ENCODE results near the gene C5orf58. TPM values are rescaled to one million over a fixed set of nuclear protein-coding genes. Genes with fewer than 3 reads are reported as not detected.

The C5orf58 gene
- total and polyA plus RNA-seq, 9 of the 15 experiments (the other 6 are each of a cell fraction or from before 2014, with no cell fraction given) = 1.5 to 7.6 (median 5.3) TPM

DNA sequence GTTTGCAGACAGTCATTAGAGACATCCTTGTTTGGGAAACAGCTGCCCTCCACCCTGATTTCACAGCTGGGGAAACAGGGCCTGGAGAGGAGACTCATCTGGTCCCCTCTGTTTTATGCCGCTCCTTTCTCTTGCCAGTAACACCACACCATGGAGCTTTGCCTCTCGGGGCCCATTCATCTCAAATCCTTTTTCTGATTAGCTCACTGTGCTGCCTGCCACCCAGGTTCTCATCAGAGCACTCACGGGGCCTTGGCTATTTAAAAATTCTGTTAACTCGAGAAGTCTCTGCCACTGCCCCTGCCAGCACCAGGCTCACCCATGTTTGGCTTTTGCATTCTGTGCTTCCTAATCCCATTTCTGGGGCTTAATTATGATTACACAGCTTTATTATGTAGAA, 36.8 kb upstream of the C5orf58 start:
- H3K79me2 ChIP-seq (ENCODE audit: control insufficient read depth, insufficient read depth, low read length) = no peaks in the 10 kb centered on the region
- in situ Hi-C loops (cut with MboI) = no loop called here
- H3K4me2 ChIP-seq (ENCODE audit: insufficient read depth, low read length) = no peak overlapping the region
- no peak overlapping the region for H3K9ac ChIP-seq (ENCODE audit: insufficient read depth in 1 of 2, low read depth in 2 of 2, low read length in 2 of 2)
- POLR2A ChIA-PET = interaction anchor here (1.4 kb wide), 1 partner anchor 51 kb away, joined by 3 read pairs; no protein-coding TSS in a partner anchor
- FAIRE-seq (no peak), ATAC-seq (no peak), DNase-seq (ENCODE audit: extremely low read depth in 1 of 4, low spot score in 3 of 4) (no peak)
- BruUV-seq (replicated peaks) = no TSS peak
- peaks cover 18 to 40% of the 10 kb centered on the region in 2 experiments; a peak in 4 of 5 replicates for H3K27me3 ChIP-seq (ENCODE audit: control insufficient read depth in 2 of 2, insufficient read depth in 2 of 2, low read length in 2 of 2)
- no peaks in the 10 kb centered on the region for H3K9me3 ChIP-seq (replicated peaks; ENCODE audit: control insufficient read depth, insufficient read depth, low read depth, low read length)
- peaks cover 0 to 7% of the 10 kb centered on the region in 2 experiments; a peak in 3 of 5 replicates for H3K4me1 ChIP-seq (replicated peaks in 1 of 2; ENCODE audit: control insufficient read depth in 2 of 2, insufficient read depth in 2 of 2, low read length in 2 of 2)
- H3K27ac ChIP-seq (ENCODE audit: extremely low read depth, low read depth, low read length) = no peak overlapping the region
- intact Hi-C loops (cut with micrococcal nuclease) = no loop called here
- no peaks in the 10 kb centered on the region for H3K36me3 ChIP-seq (ENCODE audit: control insufficient read depth, insufficient read depth, low read length)
- no peak for TF ChIP-seq NFRKB (IDR thresholded peaks at IDR 0.05; ENCODE audit: low read depth)
- TF ChIP-seq SAP30 (IDR thresholded peaks at IDR 0.05; ENCODE audit: borderline replicate concordance, insufficient read depth, low read depth, low read length, poor library complexity, severe bottlenecking) = no peak
- TF ChIP-seq RBM39 (optimal IDR thresholded peaks at IDR 0.05; ENCODE audit: low read depth, low read length) = no peak
- TF ChIP-seq PCBP2 (IDR thresholded peaks at IDR 0.05; ENCODE audit: low read depth, low read length, poor library complexity, severe bottlenecking) = no peak
- no peak for TF ChIP-seq FOXJ2 (tag; IDR thresholded peaks at IDR 0.05)
- TF ChIP-seq FOXP1 (CRISPR knock-in tag; IDR thresholded peaks at IDR 0.05) = no peak
- no peak for TF ChIP-seq ELF2 (CRISPR knock-in tag; IDR thresholded peaks at IDR 0.05)
- no peak for TF ChIP-seq KDM5B (IDR thresholded peaks at IDR 0.05; ENCODE audit: insufficient replicate concordance, low read depth, low read length)
- TF ChIP-seq PHF20 (IDR thresholded peaks at IDR 0.05; ENCODE audit: partially characterized antibody) = no peak
- TF ChIP-seq, protein P1, sequence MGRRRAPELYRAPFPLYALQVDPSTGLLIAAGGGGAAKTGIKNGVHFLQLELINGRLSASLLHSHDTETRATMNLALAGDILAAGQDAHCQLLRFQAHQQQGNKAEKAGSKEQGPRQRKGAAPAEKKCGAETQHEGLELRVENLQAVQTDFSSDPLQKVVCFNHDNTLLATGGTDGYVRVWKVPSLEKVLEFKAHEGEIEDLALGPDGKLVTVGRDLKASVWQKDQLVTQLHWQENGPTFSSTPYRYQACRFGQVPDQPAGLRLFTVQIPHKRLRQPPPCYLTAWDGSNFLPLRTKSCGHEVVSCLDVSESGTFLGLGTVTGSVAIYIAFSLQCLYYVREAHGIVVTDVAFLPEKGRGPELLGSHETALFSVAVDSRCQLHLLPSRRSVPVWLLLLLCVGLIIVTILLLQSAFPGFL (CRISPR knock-in tag; IDR thresholded peaks at IDR 0.05) = no peak
- no peak for TF ChIP-seq ZNF77 (CRISPR knock-in tag; IDR thresholded peaks at IDR 0.05)
- TF ChIP-seq, protein P2, sequence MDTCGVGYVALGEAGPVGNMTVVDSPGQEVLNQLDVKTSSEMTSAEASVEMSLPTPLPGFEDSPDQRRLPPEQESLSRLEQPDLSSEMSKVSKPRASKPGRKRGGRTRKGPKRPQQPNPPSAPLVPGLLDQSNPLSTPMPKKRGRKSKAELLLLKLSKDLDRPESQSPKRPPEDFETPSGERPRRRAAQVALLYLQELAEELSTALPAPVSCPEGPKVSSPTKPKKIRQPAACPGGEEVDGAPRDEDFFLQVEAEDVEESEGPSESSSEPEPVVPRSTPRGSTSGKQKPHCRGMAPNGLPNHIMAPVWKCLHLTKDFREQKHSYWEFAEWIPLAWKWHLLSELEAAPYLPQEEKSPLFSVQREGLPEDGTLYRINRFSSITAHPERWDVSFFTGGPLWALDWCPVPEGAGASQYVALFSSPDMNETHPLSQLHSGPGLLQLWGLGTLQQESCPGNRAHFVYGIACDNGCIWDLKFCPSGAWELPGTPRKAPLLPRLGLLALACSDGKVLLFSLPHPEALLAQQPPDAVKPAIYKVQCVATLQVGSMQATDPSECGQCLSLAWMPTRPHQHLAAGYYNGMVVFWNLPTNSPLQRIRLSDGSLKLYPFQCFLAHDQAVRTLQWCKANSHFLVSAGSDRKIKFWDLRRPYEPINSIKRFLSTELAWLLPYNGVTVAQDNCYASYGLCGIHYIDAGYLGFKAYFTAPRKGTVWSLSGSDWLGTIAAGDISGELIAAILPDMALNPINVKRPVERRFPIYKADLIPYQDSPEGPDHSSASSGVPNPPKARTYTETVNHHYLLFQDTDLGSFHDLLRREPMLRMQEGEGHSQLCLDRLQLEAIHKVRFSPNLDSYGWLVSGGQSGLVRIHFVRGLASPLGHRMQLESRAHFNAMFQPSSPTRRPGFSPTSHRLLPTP (IDR thresholded peaks at IDR 0.05; ENCODE audit: borderline replicate concordance, extremely low read depth, insufficient read length) = no peak
- no peak for TF ChIP-seq OTX1 (CRISPR knock-in tag; IDR thresholded peaks at IDR 0.05)
- no peak for TF ChIP-seq SMAD2 (IDR thresholded peaks at IDR 0.05; ENCODE audit: low read depth, low read length)
- no peak for TF ChIP-seq HOXB6 (CRISPR knock-in tag; IDR thresholded peaks at IDR 0.05; ENCODE audit: borderline replicate concordance)
- CTCF ChIA-PET (ENCODE audit: low intra/inter-chr PET ratio) = no interaction called here
- H3K4me3 ChIP-seq = no peak overlapping the region
- H4K20me1 ChIP-seq (replicated peaks; ENCODE audit: control insufficient read depth, insufficient read depth, low read length) = 0 out of 2 replicates have a peak, but pooled peaks cover 5% of the 10 kb centered on the region
- no peaks in the 10 kb centered on the region for H3K9me1 ChIP-seq (ENCODE audit: control insufficient read depth, insufficient read depth, low read length)
- 0% methylated on average over 4 of the region's 4 CpGs for WGBS (ENCODE audit: insufficient coverage, low coverage, missing lambda C conversion rate)
- no peak overlapping the region for H2AFZ ChIP-seq (ENCODE audit: low read depth, low read length)
